GF-D8 (cell line): Measurements from ENCODE around the gene OR52D1.

Experiments
- DNase-seq: peaks from one replicate; lab custom pipeline; 2025; lab: John Stamatoyannopoulos, UW

The OR52D1 gene

DNA sequence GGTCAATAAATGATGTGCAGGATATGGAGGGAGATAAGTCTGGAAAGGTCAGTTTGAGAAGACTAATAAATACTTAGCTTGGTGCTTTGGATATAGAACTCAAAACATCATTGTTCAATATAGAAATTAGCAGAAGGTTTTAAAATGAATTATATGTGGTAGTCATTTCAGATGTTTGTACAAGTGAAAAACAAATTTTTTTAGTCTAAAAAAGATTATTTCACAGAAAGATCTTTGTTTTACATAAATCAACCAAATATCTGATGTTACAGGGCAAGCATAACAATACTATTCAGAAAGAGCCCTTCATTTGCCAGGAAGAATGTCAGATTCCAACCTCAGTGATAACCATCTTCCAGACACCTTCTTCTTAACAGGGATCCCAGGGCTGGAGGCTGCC, at the start of gene OR52D1:
Gene OR52D1 (plus strand): TSS at position 301 of the 400 bp plus-strand sequence. CDS start 22 bp downstream, at position 323.
- DNase-seq = no peak

DNA sequence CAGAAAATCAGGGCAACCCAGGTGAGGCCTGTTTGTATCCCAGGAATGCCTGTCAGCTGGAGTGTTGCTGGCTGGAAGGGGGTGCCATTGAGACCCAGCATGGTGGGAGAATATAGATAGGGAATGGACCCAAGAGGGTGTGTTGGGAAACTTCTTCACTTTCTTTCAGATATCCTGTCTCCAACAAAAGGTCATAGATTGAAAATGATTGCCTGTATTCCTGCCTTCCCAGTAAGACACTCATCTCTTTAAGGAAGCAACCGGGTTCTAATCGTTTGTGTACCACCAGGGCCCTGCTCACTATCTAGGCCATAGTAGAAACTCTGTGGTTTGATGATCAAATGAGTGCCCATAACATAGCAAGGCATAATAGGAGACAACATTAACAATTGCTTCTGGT, 47.1 kb upstream of the OR52D1 start, which contains the start of gene OR51I1:
Gene OR51I1 (minus strand): TSS at position 101 of the 400 bp plus-strand sequence. CDS start 0 bp downstream, at position 101.
- no peak for DNase-seq

DNA sequence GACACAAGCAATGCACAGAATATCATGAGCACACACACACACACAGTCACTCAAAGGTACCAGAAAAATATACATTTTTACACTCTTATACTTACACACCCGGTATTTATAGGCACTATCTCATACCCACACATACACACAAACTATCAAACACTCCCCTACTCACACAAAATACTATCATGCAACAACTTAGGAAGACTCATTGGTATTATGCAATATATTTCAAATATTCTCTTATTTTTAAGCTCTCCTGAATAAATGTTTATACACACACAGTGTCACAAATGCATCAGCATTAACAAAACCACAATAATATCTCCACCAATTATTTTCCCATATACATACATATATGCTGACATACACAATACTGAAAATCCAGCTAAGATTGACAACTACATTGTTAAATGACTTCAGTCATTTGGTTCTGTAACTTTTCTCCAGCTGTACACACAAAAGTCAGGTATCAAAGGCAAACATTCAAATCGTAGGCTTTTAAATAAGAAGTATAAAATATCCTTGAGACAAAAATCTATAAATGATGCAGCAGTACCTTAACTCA, 44.6 kb upstream of the OR52D1 start:
- DNase-seq = no peak

DNA sequence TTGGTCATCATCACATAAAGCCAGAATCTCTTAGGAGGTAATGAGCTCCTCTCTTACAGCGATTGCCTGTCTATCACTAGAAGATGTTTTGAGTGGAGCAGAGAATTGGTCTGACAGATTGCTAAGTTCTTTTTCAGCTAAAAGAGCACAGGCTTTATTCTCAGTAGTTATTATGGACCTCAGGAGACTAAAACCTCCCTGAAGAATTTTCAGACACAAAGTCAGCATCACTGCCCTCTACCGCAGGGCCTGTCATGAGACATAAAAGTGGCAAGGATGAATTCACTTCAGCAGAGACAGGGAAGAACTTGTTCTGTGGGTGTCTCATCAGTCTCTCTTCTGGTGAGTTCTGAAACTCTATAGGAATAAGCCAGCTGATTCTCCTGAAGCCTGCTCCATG, 39.5 kb upstream of the OR52D1 start, which contains the start of gene OR51I2:
Gene OR51I2 (plus strand): TSS at position 301 of the 400 bp plus-strand sequence. CDS start 4,166 bp downstream, outside the sequence.
- DNase-seq = no peak

DNA sequence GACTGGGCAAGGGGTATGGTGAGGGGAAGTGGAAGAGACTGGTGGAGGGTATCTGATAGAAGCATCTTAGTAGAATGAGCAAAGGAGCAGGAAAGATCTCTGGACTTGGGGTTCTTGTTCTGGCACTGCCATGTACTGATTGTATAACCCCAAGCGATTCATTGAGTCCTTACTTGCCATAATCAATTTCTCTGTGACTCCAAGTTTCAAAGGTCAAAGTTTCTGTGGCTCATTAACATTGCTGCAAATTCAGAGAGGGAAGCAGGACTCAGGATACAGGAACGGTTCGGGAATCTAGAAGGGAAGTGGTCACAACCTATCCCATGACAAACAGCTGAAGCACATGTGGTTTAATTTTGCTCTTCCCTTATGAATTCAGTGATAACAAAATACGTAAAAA, 39.1 kb upstream of the OR52D1 start:
- no peak for DNase-seq

DNA sequence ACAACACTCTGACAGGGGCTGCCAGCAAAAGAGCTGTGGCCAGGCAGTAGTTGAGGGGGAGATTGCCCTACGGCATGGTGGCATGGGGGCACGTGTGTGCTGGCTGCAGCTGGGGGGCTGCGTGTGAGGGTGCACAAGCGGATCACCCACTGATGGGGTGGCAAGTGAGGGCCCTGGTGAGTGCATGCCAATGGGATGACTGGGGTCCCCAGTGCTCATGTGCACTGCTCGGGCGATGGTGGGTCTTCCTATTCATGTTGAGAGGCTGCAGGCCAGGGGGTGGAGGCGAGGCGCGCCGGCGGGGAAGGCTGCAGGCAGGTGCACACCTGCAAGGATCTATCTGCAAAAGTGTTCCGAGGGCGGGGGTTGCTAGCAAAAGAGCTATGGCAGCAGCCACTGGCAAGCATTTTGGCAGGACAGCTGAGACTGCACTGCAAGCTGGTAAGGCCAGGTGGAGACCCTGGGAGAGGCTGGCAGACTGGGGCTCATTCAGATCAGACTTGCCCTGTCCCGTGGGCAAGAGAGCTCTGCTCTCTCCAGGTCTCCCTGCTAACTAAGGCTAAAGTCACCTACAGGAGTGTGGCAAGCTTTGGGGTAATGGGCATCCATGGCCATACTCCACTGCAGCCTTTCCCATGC, 27.4 kb upstream of the OR52D1 start:
- DNase-seq = no peak

DNA sequence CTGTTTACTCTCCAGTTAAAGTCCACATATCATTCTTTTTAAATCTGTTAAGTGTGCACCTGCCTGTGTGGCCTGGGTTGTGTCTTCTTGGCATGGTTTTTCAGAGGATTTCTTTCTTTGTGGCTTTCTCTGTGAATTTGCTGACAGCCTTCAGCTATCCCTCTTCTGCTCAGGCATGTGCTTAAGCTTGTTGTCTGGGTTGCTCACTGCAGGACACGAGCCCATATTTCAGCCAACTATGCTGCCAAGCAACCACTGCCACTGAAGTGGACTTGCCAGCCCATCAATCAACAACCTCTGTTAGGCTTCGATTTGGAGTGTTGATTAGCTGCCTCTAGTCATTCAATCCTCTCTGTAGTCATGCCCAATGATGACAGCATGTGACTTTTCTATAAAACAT, 21.0 kb upstream of the OR52D1 start:
- DNase-seq = no peak

DNA sequence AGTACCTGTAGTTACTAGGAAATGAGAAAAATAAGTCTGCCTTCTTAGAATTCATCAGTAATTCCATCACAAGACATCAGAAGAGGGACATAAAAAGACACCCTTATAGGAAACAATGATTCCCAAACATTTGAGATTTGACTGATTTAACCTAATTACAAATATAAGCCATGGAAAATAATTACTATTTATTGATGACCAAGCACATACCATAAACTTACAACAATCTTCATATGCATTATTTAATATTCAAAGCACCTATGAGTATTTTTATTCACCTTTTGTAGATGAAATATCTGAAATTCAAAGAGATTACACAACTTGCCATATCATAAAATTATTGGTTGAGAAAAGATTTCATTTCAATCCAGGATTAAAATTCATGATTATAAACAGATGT, 14.6 kb upstream of the OR52D1 start:
- no peak for DNase-seq

DNA sequence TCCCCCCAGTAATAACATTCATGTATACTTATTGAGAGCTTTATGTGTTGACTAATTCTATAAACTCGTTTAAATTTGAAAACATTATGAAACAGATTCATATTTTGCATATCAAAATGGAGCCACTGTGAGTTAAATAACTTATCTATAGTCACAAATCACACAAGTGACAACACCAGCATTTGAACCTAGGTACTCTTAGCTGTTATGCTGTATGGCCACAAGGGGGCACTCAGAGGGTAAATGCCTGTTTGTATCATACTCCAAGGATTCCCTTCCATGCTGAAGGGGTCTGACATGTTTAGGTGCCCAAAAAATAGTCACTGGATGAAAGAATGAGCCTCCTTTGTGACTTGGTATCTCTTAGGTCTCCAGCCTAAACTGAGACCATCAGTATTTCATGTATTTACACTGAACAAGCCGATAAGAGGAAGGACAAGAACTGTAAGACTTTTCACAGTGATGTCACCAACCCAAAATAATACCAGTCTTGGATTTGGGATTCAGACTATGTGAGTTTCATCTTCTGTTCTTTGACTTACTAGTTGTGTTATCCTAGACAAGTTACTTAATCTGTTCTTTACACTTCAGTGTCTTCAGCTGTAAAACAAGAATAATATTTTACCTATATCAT, 12.2 kb upstream of the OR52D1 start:
- no peak for DNase-seq

DNA sequence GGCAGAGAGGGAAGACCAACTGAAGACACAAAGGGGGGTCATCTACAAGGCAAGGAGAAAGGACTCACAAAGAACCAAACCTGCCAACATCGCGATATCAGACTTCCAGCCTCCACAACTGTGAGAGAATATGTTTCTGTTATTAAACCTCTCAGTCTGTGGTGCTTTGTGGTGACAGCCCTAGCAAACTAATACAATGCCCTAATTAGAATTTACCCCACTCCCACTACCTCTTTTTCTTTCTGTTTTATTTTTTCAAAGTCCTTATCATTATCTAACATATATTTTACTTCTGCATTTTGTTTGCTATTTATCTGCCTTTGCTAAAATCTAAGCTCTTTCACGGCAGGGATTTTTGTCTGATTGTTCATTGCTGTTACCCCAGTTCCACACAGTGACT, 2.5 kb upstream of the OR52D1 start:
- no peak for DNase-seq

DNA sequence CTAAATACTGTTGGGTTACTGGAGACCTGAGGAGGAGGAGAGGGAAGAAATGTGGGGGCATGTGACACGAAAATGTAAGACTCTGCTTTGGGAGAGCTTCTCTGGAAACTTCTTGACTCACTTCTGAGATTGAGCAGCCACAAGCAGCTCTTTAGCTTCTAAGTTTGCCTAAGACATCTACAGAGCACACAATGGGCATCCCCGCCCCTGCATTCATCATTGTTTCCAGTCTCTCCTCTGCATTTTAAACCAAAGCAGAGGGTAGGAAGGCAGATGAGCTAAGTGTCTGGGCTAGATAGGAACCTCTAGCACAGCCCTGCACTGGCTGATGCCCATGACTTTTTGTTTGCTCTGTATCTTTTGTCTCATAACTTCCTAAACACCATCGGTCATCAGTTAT, 2.1 kb upstream of the OR52D1 start:
- no peak for DNase-seq

DNA sequence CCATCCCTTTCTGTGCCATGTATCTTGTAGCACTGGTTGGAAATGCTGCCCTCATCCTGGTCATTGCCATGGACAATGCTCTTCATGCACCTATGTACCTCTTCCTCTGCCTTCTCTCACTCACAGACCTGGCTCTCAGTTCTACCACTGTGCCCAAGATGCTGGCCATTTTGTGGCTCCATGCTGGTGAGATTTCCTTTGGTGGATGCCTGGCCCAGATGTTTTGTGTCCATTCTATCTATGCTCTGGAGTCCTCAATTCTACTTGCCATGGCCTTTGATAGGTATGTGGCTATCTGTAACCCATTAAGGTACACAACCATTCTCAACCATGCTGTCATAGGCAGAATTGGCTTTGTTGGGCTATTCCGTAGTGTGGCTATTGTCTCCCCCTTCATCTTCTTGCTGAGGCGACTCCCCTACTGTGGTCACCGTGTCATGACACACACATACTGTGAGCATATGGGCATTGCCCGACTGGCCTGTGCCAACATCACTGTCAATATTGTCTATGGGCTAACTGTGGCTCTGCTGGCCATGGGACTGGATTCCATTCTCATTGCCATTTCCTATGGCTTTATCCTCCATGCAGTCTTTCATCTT, 414 bp downstream of the OR52D1 start:
- no peak for DNase-seq

DNA sequence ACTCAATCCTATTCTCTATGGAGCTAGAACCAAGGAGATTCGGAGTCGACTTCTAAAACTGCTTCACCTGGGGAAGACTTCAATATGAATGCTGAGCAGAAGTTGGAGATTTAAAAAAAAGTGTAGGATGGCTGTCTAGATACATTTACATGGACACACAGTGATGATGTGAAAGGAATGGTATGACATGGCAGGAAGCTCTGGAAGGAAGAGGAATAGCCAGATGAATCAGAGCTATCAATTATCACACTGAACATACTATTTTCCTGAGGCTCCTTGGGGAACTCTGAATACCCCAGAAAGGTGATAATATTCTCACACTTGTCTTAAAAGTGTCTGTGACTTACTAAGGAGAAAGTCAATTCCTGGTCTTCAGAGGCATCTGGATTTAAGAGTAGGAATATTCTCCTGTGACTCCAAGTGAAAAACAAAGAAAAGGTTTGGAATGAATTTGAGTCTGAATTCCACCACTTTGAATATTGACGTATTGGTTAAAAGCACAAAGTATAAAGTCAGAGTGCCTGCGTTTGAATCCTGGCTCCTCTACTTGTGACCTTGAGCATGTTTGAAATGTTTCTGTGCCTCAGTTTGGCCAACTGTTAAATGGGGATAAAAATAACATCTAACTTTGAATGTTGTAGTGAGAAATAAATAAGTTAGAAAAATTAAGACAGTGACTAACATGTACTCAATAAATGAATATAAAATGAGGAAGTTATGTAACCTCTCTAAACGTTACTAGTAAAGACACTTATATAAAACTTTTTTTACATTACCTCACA, 1.3 kb downstream of the OR52D1 start:
- DNase-seq = no peak

DNA sequence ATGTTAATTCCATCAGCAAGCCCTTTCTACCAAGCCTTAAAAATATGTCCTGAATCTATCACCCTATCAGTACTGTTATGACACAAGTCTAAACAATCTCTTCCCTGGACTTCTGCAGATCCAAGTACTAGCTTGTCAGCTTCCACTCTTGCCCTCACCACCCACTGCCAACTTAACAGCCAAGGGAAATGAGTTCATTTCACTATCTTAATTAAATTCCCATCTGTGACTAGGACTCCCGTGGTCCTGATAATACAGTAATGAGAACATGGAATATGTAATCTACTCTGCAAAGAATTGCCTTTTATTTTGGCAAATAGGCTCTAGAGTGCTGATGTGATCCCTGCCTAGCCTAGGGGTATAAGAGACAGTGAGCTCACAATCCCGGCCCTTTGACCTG, 11.2 kb downstream of the OR52D1 start:
- no peak for DNase-seq

DNA sequence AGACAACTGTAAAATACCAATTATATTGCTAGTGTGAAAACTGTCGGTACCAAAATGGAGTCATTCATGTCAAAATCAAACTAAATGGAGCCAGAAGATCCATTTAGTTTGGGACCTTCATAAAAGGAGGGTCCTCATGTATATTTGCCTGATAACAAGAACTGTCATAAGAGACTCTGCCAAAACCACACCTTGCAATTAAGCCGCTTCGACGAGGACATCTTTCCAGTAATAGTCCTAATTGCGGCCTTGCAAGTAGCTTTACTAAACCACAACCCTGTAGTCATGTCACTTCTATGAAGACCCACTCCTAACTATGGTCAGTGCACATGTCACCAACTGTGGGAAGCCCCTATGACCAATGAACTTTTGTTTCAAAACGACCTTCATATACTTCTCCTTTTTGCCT, 11.9 kb downstream of the OR52D1 start:
- DNase-seq = no peak

DNA sequence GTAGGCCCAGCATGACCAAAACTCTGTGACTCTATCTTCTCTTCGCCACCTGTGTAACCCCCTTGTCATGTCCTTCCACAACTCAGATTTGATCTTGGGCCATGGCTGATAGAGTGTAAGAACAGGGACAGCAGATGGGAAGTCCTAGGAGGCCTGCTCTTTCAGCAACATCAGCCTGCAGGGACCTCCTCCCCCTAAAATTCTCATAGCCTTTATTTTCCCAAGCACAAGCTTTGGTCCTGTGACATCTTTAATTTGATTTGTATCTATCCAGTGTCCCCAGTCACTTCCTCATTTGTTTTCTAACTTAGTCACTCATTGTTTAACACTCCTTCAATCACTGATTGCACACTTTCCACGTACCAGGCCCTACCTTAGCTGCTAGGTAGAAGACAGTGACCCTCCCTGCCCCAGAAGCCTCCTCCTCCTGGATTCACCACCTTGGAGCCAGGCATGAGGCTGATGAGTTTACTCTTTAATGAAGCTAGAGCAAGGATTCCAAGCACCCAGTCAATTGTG, 16.0 kb downstream of the OR52D1 start:
- DNase-seq = no peak

DNA sequence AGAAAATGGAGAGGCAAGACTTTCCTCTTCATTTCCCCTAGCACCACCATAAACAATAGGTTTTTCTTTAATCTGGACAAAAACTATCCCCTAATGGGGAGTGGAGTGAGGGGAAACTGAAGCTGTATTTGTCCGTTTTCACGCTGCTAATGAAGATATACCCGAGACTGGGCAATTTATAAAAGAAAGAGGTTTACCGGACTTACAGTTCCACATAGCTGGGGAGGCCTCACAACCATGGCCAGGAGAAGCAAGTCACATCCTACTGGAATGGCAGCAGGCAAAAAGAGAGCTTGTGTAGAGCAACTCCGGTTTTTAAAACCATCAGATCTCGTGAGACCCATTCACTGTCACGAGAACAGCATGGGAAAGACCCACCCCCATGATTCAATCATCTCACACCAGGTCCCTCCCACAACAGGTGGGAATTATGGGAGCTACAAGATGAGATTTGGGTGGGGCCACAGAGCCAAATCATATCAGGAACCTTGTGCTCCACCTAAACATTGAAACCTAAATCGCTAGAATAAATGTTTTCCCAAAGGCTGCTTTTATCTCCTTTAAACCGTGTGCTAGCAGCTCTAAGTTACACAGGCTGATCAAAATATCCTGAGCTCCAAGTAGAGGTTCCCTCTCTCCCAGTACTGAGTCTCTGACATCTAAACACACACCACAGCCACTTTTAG, 17.0 kb downstream of the OR52D1 start:
- DNase-seq = no peak

DNA sequence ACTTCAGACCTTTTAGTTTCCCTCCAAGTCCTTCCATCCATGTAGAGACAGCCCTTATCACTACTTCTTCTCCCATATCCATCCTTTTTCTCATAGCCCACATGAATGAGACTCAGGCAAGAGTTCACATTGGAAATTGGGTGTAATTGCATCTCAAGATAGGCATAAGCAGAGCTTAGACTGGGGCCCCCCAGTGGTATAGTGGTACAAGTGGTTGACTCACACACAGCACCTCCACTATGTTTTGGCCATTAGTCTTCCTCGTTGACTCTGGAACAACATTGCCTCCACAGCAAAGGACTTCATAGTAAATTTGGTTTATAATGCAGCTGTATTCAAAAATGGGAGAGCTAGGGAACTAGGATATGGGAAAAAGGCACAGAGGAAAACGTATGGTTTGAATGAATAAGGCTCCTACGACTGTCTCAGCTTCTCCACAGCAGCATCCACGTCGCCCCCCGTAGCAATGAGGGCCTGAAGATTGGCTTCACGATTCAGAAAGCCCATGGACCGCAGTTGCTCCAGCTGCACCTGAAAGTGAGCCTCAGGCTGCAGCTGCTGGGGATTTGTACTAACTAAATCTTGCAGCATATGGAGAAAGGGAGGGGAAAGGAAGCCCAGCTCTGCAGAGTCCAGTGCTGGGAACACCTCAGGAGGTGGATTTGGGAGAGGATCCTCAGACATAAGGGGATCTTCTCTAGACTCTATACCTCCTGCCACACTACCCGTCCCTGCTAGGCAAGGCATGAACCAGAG, 18.9 kb downstream of the OR52D1 start:
- no peak for DNase-seq

DNA sequence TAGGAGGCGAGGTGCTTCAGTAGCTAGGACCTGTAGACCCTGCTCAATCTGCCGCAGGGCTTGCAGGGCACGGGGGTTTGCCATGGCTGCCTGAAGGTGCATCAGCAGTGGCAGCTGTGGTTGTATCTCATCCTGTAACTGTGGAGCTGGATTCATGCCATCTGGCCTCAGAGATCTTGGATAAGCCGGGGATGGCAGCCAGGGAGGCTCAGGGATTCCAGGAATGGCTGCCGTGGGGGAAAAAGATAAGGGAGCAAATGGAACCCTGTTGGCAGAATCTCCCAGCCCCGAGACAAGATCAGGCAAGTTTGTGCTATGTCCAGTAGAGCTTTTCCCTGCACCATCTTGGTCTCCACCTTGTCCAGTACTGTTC, 19.4 kb downstream of the OR52D1 start:
- no peak for DNase-seq

DNA sequence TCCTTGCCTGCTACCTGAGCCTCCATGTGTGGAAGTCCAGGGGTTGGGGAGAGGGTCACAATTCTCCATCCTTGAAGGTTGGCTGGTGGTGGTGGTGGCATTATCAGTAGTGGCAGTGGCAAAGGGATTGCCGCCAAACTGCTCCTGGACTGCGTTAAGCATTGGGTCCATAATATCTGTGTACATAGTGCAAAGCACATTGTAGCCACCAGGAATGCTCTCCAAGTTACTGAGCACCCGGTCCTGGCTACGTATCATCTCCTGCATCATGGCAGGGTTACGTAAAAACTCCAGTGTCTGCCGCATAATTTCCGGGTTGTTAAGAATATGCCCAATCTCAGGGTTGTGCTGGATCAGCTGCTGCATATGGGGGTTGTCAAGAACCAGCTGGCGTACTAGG, 20.1 kb downstream of the OR52D1 start:
- DNase-seq = no peak

DNA sequence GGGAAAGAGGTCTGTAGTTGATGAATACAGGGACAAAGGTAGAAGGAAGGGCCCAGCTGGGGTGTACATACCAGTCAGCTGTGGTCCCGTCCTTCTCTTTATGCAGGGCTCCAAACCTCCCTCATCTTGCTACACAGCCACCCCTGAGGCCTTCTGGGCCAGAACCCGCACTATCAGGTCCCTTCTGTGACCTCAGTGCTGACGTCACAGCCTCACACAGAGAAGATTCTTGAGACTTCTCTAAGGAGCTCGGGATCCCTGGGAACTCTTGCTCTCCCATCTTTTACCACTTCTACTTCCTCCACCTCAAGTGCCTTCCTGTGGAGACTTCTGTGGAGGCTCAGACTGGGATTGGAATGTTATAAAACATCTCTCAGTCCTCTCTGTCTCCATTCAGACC, 21.3 kb downstream of the OR52D1 start, which contains the start of gene UBQLN3:
Gene UBQLN3 (minus strand): TSS at position 155 of the 400 bp plus-strand sequence. CDS start 399 bp downstream, outside the sequence.
- DNase-seq = no peak
